ENCODE measurements around the gene CCDC8.

- TF ChIP-seq POLR2AphosphoS5 (IDR thresholded peaks at IDR 0.05; ENCODE audit: low read depth) (no peak), JUNB (IDR thresholded peaks at IDR 0.05; ENCODE audit: unreplicated experiment) (no peak), CTCF (conservative IDR thresholded peaks at IDR 0.05; ENCODE audit: low read depth in 2 of 2) (no peak), REST (IDR thresholded peaks at IDR 0.05; ENCODE audit: unreplicated experiment) (no peak), EZH2 (IDR thresholded peaks at IDR 0.05; ENCODE audit: low read depth, unreplicated experiment) (no peak)
These were observed 4.2 kb downstream of the CCDC8 start for GRCh38 chr19:46409191-46409590.
